ENCODE measurements around the gene GPR45. TPM values are rescaled to one million over a fixed set of nuclear protein-coding genes. Genes with fewer than 3 reads are reported as not detected.
A peak's percentile ranks its signal among the peaks of the same experiment; 100 is the strongest.

Gene GPR45
- total and polyA plus RNA-seq, 9 of the 15 experiments (the other 6 are each of a cell fraction or from before 2014, with no cell fraction given) = not detected

- Histone ChIP-seq H3K4me1 (replicated peaks in 1 of 2; ENCODE audit: control insufficient read depth in 2 of 2, insufficient read depth in 2 of 2, low read length in 2 of 2) (peaks cover 0 to 7% of the 10 kb centered on the region in 2 experiments; a peak in 4 of 5 replicates), H3K9ac (ENCODE audit: insufficient read depth in 1 of 2, low read depth in 2 of 2, low read length in 2 of 2) (no peak overlapping the region), H3K27ac (ENCODE audit: extremely low read depth, low read depth, low read length) (no peak overlapping the region), H3K79me2 (ENCODE audit: control insufficient read depth, insufficient read depth, low read length) (no peaks in the 10 kb centered on the region), H3K4me2 (ENCODE audit: insufficient read depth, low read length) (no peak overlapping the region), H3K9me3 (replicated peaks; ENCODE audit: control insufficient read depth, insufficient read depth, low read depth, low read length) (no peaks in the 10 kb centered on the region), H3K36me3 (ENCODE audit: control insufficient read depth, insufficient read depth, low read length) (no peaks in the 10 kb centered on the region), H3K4me3 (no peak overlapping the region), H3K27me3 (ENCODE audit: control insufficient read depth in 2 of 2, insufficient read depth in 2 of 2, low read length in 2 of 2) (peaks cover 10 to 29% of the 10 kb centered on the region in 2 experiments; a peak in 4 of 5 replicates), H2AFZ (ENCODE audit: low read depth, low read length) (no peak overlapping the region), H3K9me1 (ENCODE audit: control insufficient read depth, insufficient read depth, low read length) (no peaks in the 10 kb centered on the region), H4K20me1 (replicated peaks; ENCODE audit: control insufficient read depth, insufficient read depth, low read length) (no peaks in the 10 kb centered on the region; the same call in 1 of the 2 replicates)
- 22% methylated on average over 5 of the region's 5 CpGs for WGBS (ENCODE audit: insufficient coverage, low coverage, missing lambda C conversion rate)
- BruUV-seq (replicated peaks) = no TSS peak
- intact Hi-C loops (cut with micrococcal nuclease) = no loop called here
- POLR2A ChIA-PET = no interaction called here
- ATAC-seq = no peak
- in situ Hi-C loops (cut with MboI) = no loop called here
- no peak for DNase-seq (ENCODE audit: extremely low read depth in 1 of 4, low spot score in 3 of 4)
- CTCF ChIA-PET (ENCODE audit: low intra/inter-chr PET ratio) = no interaction called here
- no peak for FAIRE-seq
- TF ChIP-seq U2AF2 (optimal IDR thresholded peaks at IDR 0.05; ENCODE audit: low read depth, low read length) = no peak
These were observed 13.1 kb downstream of the GPR45 start for GRCh38 chr2:105254531-105255210.

- FAIRE-seq (no peak), DNase-seq (ENCODE audit: extremely low read depth in 1 of 4, low spot score in 3 of 4) (no peak), ATAC-seq (no peak)
- H3K4me1 ChIP-seq (replicated peaks in 1 of 2; ENCODE audit: control insufficient read depth in 2 of 2, insufficient read depth in 2 of 2, low read length in 2 of 2) = peaks cover 0 to 7% of the 10 kb centered on the region in 2 experiments; a peak in 4 of 5 replicates
- in situ Hi-C loops (cut with MboI) (no loop called here), intact Hi-C loops (cut with micrococcal nuclease) (no loop called here)
- no peak overlapping the region for H3K27ac ChIP-seq (ENCODE audit: extremely low read depth, low read depth, low read length)
- no peak overlapping the region for H3K4me2 ChIP-seq (ENCODE audit: insufficient read depth, low read length)
- H3K9me3 ChIP-seq (replicated peaks; ENCODE audit: control insufficient read depth, insufficient read depth, low read depth, low read length) = no peaks in the 10 kb centered on the region
- no peaks in the 10 kb centered on the region for H3K36me3 ChIP-seq (ENCODE audit: control insufficient read depth, insufficient read depth, low read length)
- H4K20me1 ChIP-seq (replicated peaks; ENCODE audit: control insufficient read depth, insufficient read depth, low read length) = no peaks in the 10 kb centered on the region; the same call in 1 of the 2 replicates
- CTCF ChIA-PET (ENCODE audit: low intra/inter-chr PET ratio) = no interaction called here
- no peaks in the 10 kb centered on the region for H3K9me1 ChIP-seq (ENCODE audit: control insufficient read depth, insufficient read depth, low read length)
- no peaks in the 10 kb centered on the region for H3K79me2 ChIP-seq (ENCODE audit: control insufficient read depth, insufficient read depth, low read length)
- BruUV-seq (replicated peaks) = no TSS peak
- H3K9ac ChIP-seq (ENCODE audit: insufficient read depth in 1 of 2, low read depth in 2 of 2, low read length in 2 of 2) = peak overlapping the region in 1 of 2 experiments; percentile 58; a peak in 1 of 4 replicates
- H2AFZ ChIP-seq (ENCODE audit: low read depth, low read length) = peak overlapping the region; percentile 67; the same call in 1 of the 2 replicates
- no peak overlapping the region for H3K4me3 ChIP-seq
- WGBS (ENCODE audit: insufficient coverage, low coverage, missing lambda C conversion rate) = 5% methylated on average over 2 of the region's 2 CpGs
- POLR2A ChIA-PET = interaction anchor here (1.1 kb wide), 2 partner anchors 23 to 74 kb away, joined by 3 read pairs; no protein-coding TSS in a partner anchor
- peaks cover 5 to 24% of the 10 kb centered on the region in 2 experiments; a peak in 3 of 5 replicates for H3K27me3 ChIP-seq (ENCODE audit: control insufficient read depth in 2 of 2, insufficient read depth in 2 of 2, low read length in 2 of 2)
- TF ChIP-seq ZKSCAN3 (CRISPR knock-in tag; IDR thresholded peaks at IDR 0.05) (no peak), E2F1 (CRISPR knock-in tag; IDR thresholded peaks at IDR 0.05) (no peak), YY1 (IDR thresholded peaks at IDR 0.05; ENCODE audit: borderline replicate concordance in 1 of 3, control insufficient read depth in 1 of 3, extremely low read depth in 1 of 3, insufficient read depth in 3 of 3, insufficient read length in 1 of 3, insufficient replicate concordance in 2 of 3, low read depth in 1 of 3, low read length in 2 of 3) (no peak), CBX1 (IDR thresholded peaks at IDR 0.05; ENCODE audit: low read depth) (no peak), ZBTB7A (IDR thresholded peaks at IDR 0.05; ENCODE audit: borderline replicate concordance, control insufficient read depth, low read depth, low read length) (no peak), MLLT1 (IDR thresholded peaks at IDR 0.05) (no peak), NELFE (IDR thresholded peaks at IDR 0.05; ENCODE audit: insufficient read depth, insufficient read length) (no peak), CHD4 (IDR thresholded peaks at IDR 0.05; ENCODE audit: insufficient read depth, insufficient replicate concordance, low read depth, low read length, poor library complexity, severe bottlenecking) (no peak), RFX5 (IDR thresholded peaks at IDR 0.05; ENCODE audit: low read depth, low read length) (no peak), CBFA2T2 (conservative IDR thresholded peaks at IDR 0.05) (no peak), TCF7L2 (IDR thresholded peaks at IDR 0.05; ENCODE audit: low read depth, low read length) (no peak)
These were observed 14.4 kb downstream of the GPR45 start for GRCh38 chr2:105255979-105256378.

Data from K562 (cell line).